Tibial artery (tissue), 4 donors: Measurements from ENCODE around the gene PDE7B.

ENCODE experiments used
- DNase-seq, 2 donors: peaks; one replicate each; pipeline ENCODE4 v3.0.0-alpha.2; 2019
- H3K27ac ChIP-seq, 2 donors: fragments of 200-600 bp; sonication (generic) in 1 of 2; 1 replicate in 1 of 2; 2 replicates in 1 of 2; pipeline ENCODE4 v1.5.1; 2018 to 2019; ENCODE audit warnings: mild to moderate bottlenecking in 1 of 2
- H3K27me3 ChIP-seq, 2 donors: fragments of 200-600 bp; sonication (generic) in 1 of 2; one replicate each; pipeline versions ENCODE4 v1.5.1 to v1.6.0; 2016 to 2019
- H3K36me3 ChIP-seq, 3 donors: fragments of 200-600 bp; sonication (generic) in 2 of 3; one replicate each; pipeline ENCODE4 v1.5.1; 2016 to 2019; ENCODE audit warnings: mild to moderate bottlenecking in 2 of 3
- H3K4me1 ChIP-seq, 4 donors: fragments of 200-600 bp; sonication (generic) in 2 of 4; 1 replicate in 3 of 4; 2 replicates in 1 of 4; pipeline ENCODE4 v1.5.1; 2016 to 2019
- H3K4me3 ChIP-seq, 2 donors: fragments of 200-600 bp; sonication (generic) in 1 of 2; 1 replicate in 1 of 2; 2 replicates in 1 of 2; pipeline ENCODE4 v1.5.1; 2018 to 2019; ENCODE audit warnings: mild to moderate bottlenecking in 2 of 2
- H3K9me3 ChIP-seq, 3 donors: fragments of 200-600 bp; sonication (generic) in 1 of 3; one replicate each; pipeline ENCODE4 v1.5.1; 2016 to 2019
- intact Hi-C: fragments of 100-400 bp; cut with DNase I; formaldehyde crosslinking; loops from one replicate; pipeline ENCODE4 v1.15.0; 2023; ENCODE audit warnings: low total_unique reads
- TF ChIP-seq, protein P1 (sequence below), 2 experiments: fragments of 200-600 bp in 1 of 2; fragments of 450-650 bp in 1 of 2; IDR thresholded peaks; one replicate each; pipeline ENCODE4 v1.5.1; 2017 to 2019; ENCODE audit warnings: antibody characterized with exemption in 2 of 2, mild to moderate bottlenecking in 1 of 2, moderate library complexity in 1 of 2

PDE7B gene

GRCh38 chr6:136086686-136087085 lies 235.2 kb downstream of the PDE7B start:
- Histone ChIP-seq H3K36me3 (no peaks in the 10 kb centered on the region), H3K27me3 (no peaks in the 10 kb centered on the region), H3K27ac (no peak overlapping the region), H3K4me1 (no peaks in the 10 kb centered on the region), H3K9me3 (no peaks in the 10 kb centered on the region), H3K4me3 (no peak overlapping the region)
- intact Hi-C loops = no loop called here
- TF ChIP-seq, protein P1, sequence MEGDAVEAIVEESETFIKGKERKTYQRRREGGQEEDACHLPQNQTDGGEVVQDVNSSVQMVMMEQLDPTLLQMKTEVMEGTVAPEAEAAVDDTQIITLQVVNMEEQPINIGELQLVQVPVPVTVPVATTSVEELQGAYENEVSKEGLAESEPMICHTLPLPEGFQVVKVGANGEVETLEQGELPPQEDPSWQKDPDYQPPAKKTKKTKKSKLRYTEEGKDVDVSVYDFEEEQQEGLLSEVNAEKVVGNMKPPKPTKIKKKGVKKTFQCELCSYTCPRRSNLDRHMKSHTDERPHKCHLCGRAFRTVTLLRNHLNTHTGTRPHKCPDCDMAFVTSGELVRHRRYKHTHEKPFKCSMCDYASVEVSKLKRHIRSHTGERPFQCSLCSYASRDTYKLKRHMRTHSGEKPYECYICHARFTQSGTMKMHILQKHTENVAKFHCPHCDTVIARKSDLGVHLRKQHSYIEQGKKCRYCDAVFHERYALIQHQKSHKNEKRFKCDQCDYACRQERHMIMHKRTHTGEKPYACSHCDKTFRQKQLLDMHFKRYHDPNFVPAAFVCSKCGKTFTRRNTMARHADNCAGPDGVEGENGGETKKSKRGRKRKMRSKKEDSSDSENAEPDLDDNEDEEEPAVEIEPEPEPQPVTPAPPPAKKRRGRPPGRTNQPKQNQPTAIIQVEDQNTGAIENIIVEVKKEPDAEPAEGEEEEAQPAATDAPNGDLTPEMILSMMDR (IDR thresholded peaks at IDR 0.05) = no peak
- DNase-seq = no peak

DNA sequence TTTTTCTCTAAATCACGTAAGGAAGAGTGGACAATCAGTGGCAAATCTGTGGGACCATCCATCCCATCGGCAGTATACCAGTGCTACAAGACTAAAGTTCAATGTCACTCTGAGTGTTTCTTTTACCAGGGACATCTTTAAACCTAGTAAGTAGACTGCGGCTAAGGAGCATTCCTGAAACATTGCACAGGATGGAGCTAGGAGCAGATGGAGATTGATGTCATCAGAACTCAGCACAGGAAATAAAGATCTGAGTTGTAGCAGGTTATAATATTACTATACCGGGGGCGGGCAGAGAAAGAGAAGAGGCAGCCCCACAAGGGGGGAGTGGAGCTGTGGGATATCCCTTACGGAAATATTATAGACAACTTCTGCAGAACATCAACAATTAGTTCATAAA lies 236.5 kb downstream of the PDE7B start:
- TF ChIP-seq, protein P1 (IDR thresholded peaks at IDR 0.05) = no peak
- no peaks in the 10 kb centered on the region for H3K4me1 ChIP-seq
- intact Hi-C loops = no loop called here
- no peak overlapping the region for H3K27ac ChIP-seq
- no peak overlapping the region for H3K4me3 ChIP-seq
- H3K27me3 ChIP-seq = no peaks in the 10 kb centered on the region
- no peaks in the 10 kb centered on the region for H3K9me3 ChIP-seq
- H3K36me3 ChIP-seq = no peaks in the 10 kb centered on the region
- DNase-seq = no peak

- no peaks in the 10 kb centered on the region for H3K9me3 ChIP-seq
- intact Hi-C loops = no loop called here
- TF ChIP-seq, protein P1 (IDR thresholded peaks at IDR 0.05) = no peak
- no peaks in the 10 kb centered on the region for H3K4me1 ChIP-seq
- H3K36me3 ChIP-seq = no peaks in the 10 kb centered on the region
- H3K27ac ChIP-seq = no peak overlapping the region
- H3K27me3 ChIP-seq = no peaks in the 10 kb centered on the region
- H3K4me3 ChIP-seq = no peak overlapping the region
- no peak for DNase-seq
Measured at GRCh38 chr6:136088693-136089092, 237.2 kb downstream of the PDE7B start.

DNA sequence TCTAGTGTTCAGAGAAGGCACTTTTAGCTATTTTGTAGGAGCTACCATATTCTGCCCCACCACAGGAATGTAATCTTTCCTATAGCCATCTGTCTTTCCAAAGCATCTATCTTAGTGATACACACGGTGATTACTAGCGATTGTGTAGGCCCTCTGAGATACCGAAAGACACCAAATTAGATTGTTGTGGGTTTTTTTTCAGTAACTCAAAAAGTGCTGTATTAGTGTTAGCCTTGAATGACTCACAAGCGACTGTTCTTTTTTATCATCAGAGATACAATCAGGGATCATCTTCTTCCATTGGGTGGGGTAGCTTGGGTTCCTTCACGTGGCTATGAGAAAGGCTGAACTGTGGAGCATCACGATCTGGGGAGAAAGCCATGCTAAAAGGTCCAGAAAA lies 238.4 kb downstream of the PDE7B start:
- no peaks in the 10 kb centered on the region for H3K36me3 ChIP-seq
- DNase-seq = no peak
- TF ChIP-seq, protein P1 (IDR thresholded peaks at IDR 0.05) = no peak
- H3K9me3 ChIP-seq = no peaks in the 10 kb centered on the region
- H3K4me3 ChIP-seq = no peak overlapping the region
- no peak overlapping the region for H3K27ac ChIP-seq
- no peaks in the 10 kb centered on the region for H3K27me3 ChIP-seq
- intact Hi-C loops = no loop called here
- H3K4me1 ChIP-seq = no peaks in the 10 kb centered on the region

GRCh38 chr6:136090929-136091328 lies 239.4 kb downstream of the PDE7B start:
- TF ChIP-seq, protein P1 (IDR thresholded peaks at IDR 0.05) = no peak
- H3K27me3 ChIP-seq = no peaks in the 10 kb centered on the region
- no peaks in the 10 kb centered on the region for H3K36me3 ChIP-seq
- intact Hi-C loops = no loop called here
- peaks cover 0 to 6% (median 0%) of the 10 kb centered on the region in 4 donors for H3K4me1 ChIP-seq
- DNase-seq = no peak
- no peak overlapping the region for H3K4me3 ChIP-seq
- H3K9me3 ChIP-seq = no peaks in the 10 kb centered on the region
- H3K27ac ChIP-seq = no peak overlapping the region

- H3K4me1 ChIP-seq = peaks cover 0 to 11% (median 0%) of the 10 kb centered on the region in 4 donors
- TF ChIP-seq, protein P1 (IDR thresholded peaks at IDR 0.05) = no peak
- no peak for DNase-seq
- intact Hi-C loops = no loop called here
- no peak overlapping the region for H3K27ac ChIP-seq
- H3K36me3 ChIP-seq = no peaks in the 10 kb centered on the region
- no peaks in the 10 kb centered on the region for H3K27me3 ChIP-seq
- H3K4me3 ChIP-seq = no peak overlapping the region
- H3K9me3 ChIP-seq = no peaks in the 10 kb centered on the region
Measured at GRCh38 chr6:136092897-136093296, 241.4 kb downstream of the PDE7B start.
